ELF-1 (cell line): ENCODE data around the gene MRPS18A.
"Not testable (repeated sequence)": the region's sequence is repeated elsewhere in the genome, so short reads cannot be mapped to it uniquely, and the experiment has no call there.

Experiments used
- DNase-seq: peaks from one replicate; pipeline ENCODE4 v3.0.0-alpha.2; 2016; ENCODE audit warnings: low read depth, low spot score

The MRPS18A gene

GRCh38 chr6:43717389-43717788 lies 29.8 kb upstream of the MRPS18A start:
- no peak for DNase-seq

GRCh38 chr6:43716099-43716498 lies 28.5 kb upstream of the MRPS18A start:
- DNase-seq, result no peak

GRCh38 chr6:43715056-43715788 lies 27.6 kb upstream of the MRPS18A start:
- DNase-seq, result no peak

- no peak for DNase-seq
Observed at GRCh38 chr6:43714311-43715055, 26.9 kb upstream of the MRPS18A start.

GRCh38 chr6:43713643-43714310 lies 26.2 kb upstream of the MRPS18A start:
- DNase-seq, result no peak

- no peak for DNase-seq
Observed at GRCh38 chr6:43712579-43712978, 25.0 kb upstream of the MRPS18A start.

- DNase-seq, result no peak
Observed at GRCh38 chr6:43710576-43710975, 23.0 kb upstream of the MRPS18A start.

GRCh38 chr6:43709654-43710303 lies 22.2 kb upstream of the MRPS18A start:
- DNase-seq, result no peak

- DNase-seq, result no peak
Observed at GRCh38 chr6:43708860-43709653, 21.5 kb upstream of the MRPS18A start.

- no peak for DNase-seq
Observed at GRCh38 chr6:43707767-43708166, 20.2 kb upstream of the MRPS18A start.

- DNase-seq, result no peak
Observed at GRCh38 chr6:43707269-43707668, 19.7 kb upstream of the MRPS18A start.

- DNase-seq, result no peak
Observed at GRCh38 chr6:43706788-43707187, 19.2 kb upstream of the MRPS18A start.

GRCh38 chr6:43705996-43706395 lies 18.4 kb upstream of the MRPS18A start:
- DNase-seq, result no peak

GRCh38 chr6:43703512-43704429 lies 16.2 kb upstream of the MRPS18A start:
- no peak for DNase-seq

GRCh38 chr6:43702534-43703440 lies 15.2 kb upstream of the MRPS18A start:
- peak; percentile 100 for DNase-seq

- DNase-seq, result no peak
Observed at GRCh38 chr6:43702171-43702533, 14.6 kb upstream of the MRPS18A start.

- not testable (repeated sequence) for DNase-seq
Observed at GRCh38 chr6:43700939-43701560, 13.5 kb upstream of the MRPS18A start.

GRCh38 chr6:43699564-43700186 lies 12.1 kb upstream of the MRPS18A start:
- DNase-seq, result no peak
